GM23338 (cell line): ENCODE data around the gene AKR1C1.
"Not testable (repeated sequence)": the region's sequence is repeated elsewhere in the genome, so short reads cannot be mapped to it uniquely, and the experiment has no call there.

Experiments
- CREB1 ChIP-seq: fragments of 250-450 bp; sonication (Bioruptor Pico); IDR thresholded peaks from 2 replicates; pipeline ENCODE4 v1.5.0; 2020; ENCODE audit warnings: low read depth, mild to moderate bottlenecking, moderate library complexity
- CTCF ChIP-seq, 2 experiments: fragments of 200-600 bp in 1 of 2; sonication (generic) in 1 of 2; conservative IDR thresholded peaks; 2 replicates each; pipeline versions ENCODE4 v1.5.1 to v1.6.1; 2016 to 2017; ENCODE audit warnings: antibody characterized with exemption in 2 of 2, low read depth in 2 of 2, mild to moderate bottlenecking in 2 of 2, moderate library complexity in 1 of 2
- ETS1 ChIP-seq: IDR thresholded peaks from 2 replicates; pipeline ENCODE4 v1.6.1; 2016; ENCODE audit warnings: antibody characterized with exemption
- EZH2 ChIP-seq: fragments of 200-600 bp; sonication (generic); IDR thresholded peaks from one replicate; pipeline ENCODE4 v1.8.0; 2017; ENCODE audit warnings: antibody characterized with exemption, mild to moderate bottlenecking, low read depth; ENCODE audit not compliant: unreplicated experiment
- EZH2phosphoT487 ChIP-seq: fragments of 200-600 bp; sonication (generic); IDR thresholded peaks from one replicate; pipeline ENCODE4 v1.8.1; 2018; ENCODE audit warnings: antibody characterized with exemption; ENCODE audit not compliant: unreplicated experiment
- JUNB ChIP-seq: IDR thresholded peaks from one replicate; pipeline ENCODE4 v1.6.1; 2016; ENCODE audit warnings: antibody characterized with exemption; ENCODE audit not compliant: unreplicated experiment
- NANOG ChIP-seq: IDR thresholded peaks from 2 replicates; pipeline ENCODE4 v1.6.1; 2016; ENCODE audit warnings: antibody characterized with exemption, borderline replicate concordance
- POLR2AphosphoS5 ChIP-seq: IDR thresholded peaks from 2 replicates; pipeline ENCODE4 v1.6.1; 2016; ENCODE audit warnings: antibody characterized with exemption, low read depth
- REST ChIP-seq: IDR thresholded peaks from one replicate; pipeline ENCODE4 v1.6.1; 2018; ENCODE audit warnings: antibody characterized with exemption; ENCODE audit not compliant: unreplicated experiment
- STAT1 ChIP-seq: IDR thresholded peaks from one replicate; pipeline ENCODE4 v1.6.1; 2016; ENCODE audit warnings: antibody characterized with exemption; ENCODE audit not compliant: unreplicated experiment
- ZNF114 ChIP-seq: fragments of 250-450 bp; sonication (Bioruptor Pico); IDR thresholded peaks from 2 replicates; pipeline ENCODE4 v1.5.0; 2020; ENCODE audit warnings: mild to moderate bottlenecking, moderate library complexity
- ZNF331 ChIP-seq: fragments of 250-450 bp; sonication (Bioruptor Pico); IDR thresholded peaks from 2 replicates; pipeline ENCODE4 v1.5.0; 2020; ENCODE audit warnings: low read depth, mild to moderate bottlenecking, moderate library complexity
- ZNF462 ChIP-seq: fragments of 250-450 bp; sonication (Bioruptor Pico); IDR thresholded peaks from 2 replicates; pipeline ENCODE4 v1.5.0; 2020; ENCODE audit warnings: mild to moderate bottlenecking, moderate library complexity

GRCh38 chr10:5019770-5020612, 56.8 kb downstream of the AKR1C1 start:
- TF ChIP-seq CTCF (conservative IDR thresholded peaks at IDR 0.05; ENCODE audit: low read depth in 2 of 2); REST; POLR2AphosphoS5; JUNB; EZH2; ZNF331 (CRISPR knock-in tag); ZNF462 (CRISPR knock-in tag); CREB1; EZH2phosphoT487; NANOG; STAT1; ETS1; ZNF114 (CRISPR knock-in tag): not testable (repeated sequence)
